HepG2 (cell line): ENCODE results near the gene AEBP1. TPM values are rescaled to one million over a fixed set of nuclear protein-coding genes. Genes with fewer than 3 reads are reported as not detected.

Experiments
- ATAC-seq: fragments of 200-7000 bp; cut with Tn5 transposase; 3 replicates; pipeline ENCODE4 v1.9.1; 2020; ENCODE audit warnings: mild to moderate bottlenecking, moderate library complexity
- Bru-seq: library from RNA; stranded (reverse); fragments of 400-500 nt; gene quantifications from one replicate; lab custom pipeline; 2021; lab: Mats Ljungman, UMichigan
- BruChase-seq, 2 experiments: library from RNA; stranded (reverse); fragments of 400-500 nt; gene quantifications; one replicate each; lab custom pipeline; 2021; lab: Mats Ljungman, UMichigan
- BruUV-seq: library from RNA; stranded (reverse); fragments of 400-500 nt; replicated peaks from 2 replicates; lab custom pipeline; 2021; lab: Mats Ljungman, UMichigan
- CTCF ChIA-PET: fragments of 300-600 bp; formaldehyde crosslinking; extraction: SDS; loops from one replicate; lab custom pipeline; 2021; ENCODE audit warnings: low total read pairs, inconsistent platforms, low intra/inter-chr PET ratio; lab: Yijun Ruan, JAX
- POLR2A ChIA-PET: fragments of 350-600 bp; sonication (Branson Sonifier 250); formaldehyde crosslinking; loops from one replicate; lab custom pipeline; 2020; ENCODE audit warnings: antibody characterized with exemption, inconsistent platforms; lab: Yijun Ruan, JAX
- DNase-seq: peaks from one replicate; pipeline ENCODE4 v3.0.0-alpha.2; 2015; ENCODE audit warnings: low spot score
- FAIRE-seq: peaks from 3 replicates; lab custom pipeline; 2011; peaks lifted over from hg19 to GRCh38; lab: Jason Lieb, UNC
- H2AFZ ChIP-seq: one replicate; pipeline ENCODE4 v1.6.1; 2011; ENCODE audit warnings: low read length, inconsistent platforms
- H3K27ac ChIP-seq: fragments of 300-600 bp; 3 replicates; pipeline ENCODE4 v1.8.0; 2011; ENCODE audit warnings: mixed run types, mild to moderate bottlenecking, mixed read lengths, low read length, inconsistent platforms; ENCODE audit not compliant: insufficient read depth; ENCODE audit errors: extremely low read length
- H3K27me3 ChIP-seq, 2 experiments: fragments of 200-600 bp in 1 of 2; 2 replicates in 1 of 2; 3 replicates in 1 of 2; pipeline versions ENCODE4 v1.6.0 to v1.8.0; 2011; ENCODE audit warnings: low read length in 2 of 2, mild to moderate bottlenecking in 2 of 2, moderate library complexity in 2 of 2, inconsistent platforms in 1 of 2; ENCODE audit not compliant: insufficient read depth in 2 of 2, control insufficient read depth in 1 of 2
- H3K36me3 ChIP-seq, 2 experiments: fragments of 200-600 bp in 1 of 2; replicated peaks in 1 of 2; 2 replicates in 1 of 2; 3 replicates in 1 of 2; pipeline versions ENCODE4 v1.5.1 to v1.8.0; 2011; ENCODE audit warnings: low read length in 2 of 2, inconsistent platforms in 1 of 2; ENCODE audit not compliant: insufficient read depth in 2 of 2, control insufficient read depth in 1 of 2
- H3K4me1 ChIP-seq: 2 replicates; pipeline ENCODE4 v1.5.1; 2012; ENCODE audit warnings: low read length, inconsistent platforms; ENCODE audit not compliant: insufficient read depth
- H3K4me2 ChIP-seq: 2 replicates; pipeline ENCODE4 v1.6.0; 2011; ENCODE audit warnings: low read depth, low read length, inconsistent platforms
- H3K4me3 ChIP-seq, 3 experiments: fragments of 200-600 bp in 1 of 3; sonication (generic), shearing (Covaris generic) in 1 of 3; replicated peaks in 1 of 3; 2 replicates each; pipeline ENCODE4 v1.5.1; 2011 to 2016; ENCODE audit warnings: low read length in 3 of 3, inconsistent platforms in 2 of 3, low read depth in 2 of 3, mild to moderate bottlenecking in 2 of 3, control low read depth in 1 of 3, mixed read lengths in 1 of 3; ENCODE audit not compliant: insufficient read depth in 1 of 3
- H3K79me2 ChIP-seq: one replicate; pipeline ENCODE4 v1.6.1; 2011; ENCODE audit warnings: low read length, inconsistent platforms; ENCODE audit not compliant: insufficient read depth
- H3K9ac ChIP-seq: 2 replicates; pipeline ENCODE4 v1.6.0; 2011; ENCODE audit warnings: mild to moderate bottlenecking, low read depth, low read length, inconsistent platforms; ENCODE audit not compliant: insufficient read depth
- H3K9me3 ChIP-seq: 2 replicates; pipeline ENCODE4 v1.5.1; 2012; ENCODE audit warnings: mild to moderate bottlenecking, low read length
- H4K20me1 ChIP-seq: 2 replicates; pipeline ENCODE4 v1.6.0; 2011; ENCODE audit warnings: inconsistent platforms, mild to moderate bottlenecking, low read length, moderate library complexity; ENCODE audit not compliant: insufficient read depth
- DMTF1 ChIP-seq: sonication (generic); formaldehyde crosslinking; IDR thresholded peaks from 2 replicates; pipeline ENCODE4 v1.4.0; 2020; ENCODE audit warnings: mild to moderate bottlenecking, missing genetic modification reagents
- MXD4 ChIP-seq: IDR thresholded peaks from 2 replicates; pipeline ENCODE4 v1.6.1; 2016; ENCODE audit warnings: mild to moderate bottlenecking, missing biosample characterization, missing genetic modification reagents
- SRSF1 ChIP-seq: fragments of 200-400 bp; formaldehyde crosslinking; optimal IDR thresholded peaks from 2 replicates; pipeline ENCODE3; 2017; ENCODE audit warnings: mild to moderate bottlenecking, low read depth, low read length, moderate library complexity
- USF2 ChIP-seq, 2 experiments: sonication (generic) in 1 of 2; formaldehyde crosslinking in 1 of 2; IDR thresholded peaks; 2 replicates each; pipeline versions ENCODE4 v1.5.1 to v1.6.1; 2011 to 2020; ENCODE audit warnings: borderline replicate concordance in 1 of 2, low read depth in 1 of 2, low read length in 1 of 2, mild to moderate bottlenecking in 1 of 2, missing genetic modification reagents in 1 of 2, moderate library complexity in 1 of 2
- WGBS: methylation state at CpG from one replicate; pipeline ENCODE4 v1.1.6; 2017; ENCODE audit warnings: low lambda C conversion rate; 5-methylcytosine and 5-hydroxymethylcytosine counted together
- in situ Hi-C: cut with HindIII; loops from 2 replicates; pipeline ENCODE4 v1.10.0; 2017; ENCODE audit warnings: low pct_unique_long_range_greater_than_20kb; ENCODE audit not compliant: extremely low pct_ligation_motif_present
- intact Hi-C: fragments of 100-400 bp; cut with micrococcal nuclease; formaldehyde crosslinking; loops from one replicate; pipeline ENCODE4 v1.10.0; 2022; ENCODE audit not compliant: unreplicated experiment
- long read RNA-seq, 2 experiments: library from RNA in 1 of 2; library from polyadenylated mRNA in 1 of 2; stranded (forward) in 1 of 2; unstranded in 1 of 2; transcript quantifications; one replicate each; pipeline ENCODE4 v2.0.0, GENCODE V29; 2019 to 2022
- polyA minus RNA-seq, 3 experiments: library from RNA; depleted of rRNA, polyadenylated mRNA; stranded (reverse); fragments of >200 nt; gene quantifications; 2 replicates each; pipeline ENCODE4 v1.2.3, GENCODE V29; 2011; ENCODE audit warnings: low replicate concordance in 1 of 3
- polyA plus RNA-seq, 8 experiments: library from polyadenylated mRNA; depleted of rRNA in 3 of 8; stranded (reverse) in 7 of 8; unstranded in 1 of 8; fragments of >200 nt; fragmentation: Illumina TruSeq in 4 of 8; extraction: Trizol in 4 of 8; gene quantifications; 2 replicates each; pipeline versions ENCODE4 v1.2.1 to v1.2.3, GENCODE V29; 2011 to 2016; ENCODE audit warnings: low read depth in 4 of 8, missing spikeins in 1 of 8, mixed read lengths in 1 of 8; ENCODE audit not compliant: insufficient read depth in 1 of 8
- total RNA-seq, 5 experiments: library from RNA; depleted of rRNA; stranded (reverse); fragments of >200 nt; fragmentation: Illumina TruSeq; extraction: Trizol; gene quantifications; 2 replicates each; pipeline ENCODE4 v1.2.3, GENCODE V29; 2016; ENCODE audit warnings: low read depth in 1 of 5

AEBP1 gene
- total RNA-seq (2016; rRNA removed; fragmentation: Illumina TruSeq; extraction: Trizol) (0.22 TPM in 1 of 2 replicates, not detected in the other), polyA plus RNA-seq (2011; rRNA removed) (0.55 and 0.81 TPM in 2 replicates), polyA minus RNA-seq (2011; rRNA and poly(A)+ RNA removed; ENCODE audit: low replicate concordance) (0.14 TPM in 1 of 2 replicates, not detected in the other), Bru-seq, nascent RNA (percentile 16 among the genes with signal in this experiment), BruChase-seq, experiment 1, labeled RNA remaining after a 6-hour chase (percentile 18 among the genes with signal in this experiment), BruChase-seq, experiment 2, labeled RNA remaining after a 2-hour chase (not detected)
- not detected in 2 replicates for total RNA-seq (2016; cell fraction: cytosol; rRNA removed; fragmentation: Illumina TruSeq; extraction: Trizol; ENCODE audit: low read depth)
- 0.04 TPM in 1 of 2 replicates, not detected in the other for total RNA-seq (2016; cell fraction: insoluble cytoplasmic fraction; rRNA removed; fragmentation: Illumina TruSeq; extraction: Trizol)
- total RNA-seq (2016; cell fraction: membrane; rRNA removed; fragmentation: Illumina TruSeq; extraction: Trizol), result not detected in 2 replicates
- total RNA-seq (2016; cell fraction: nucleus; rRNA removed; fragmentation: Illumina TruSeq; extraction: Trizol), result not detected in 2 replicates
- 0.15 and 0.27 TPM in 2 replicates for polyA plus RNA-seq (2011; cell fraction: cytosol; rRNA removed)
- polyA plus RNA-seq (2011; cell fraction: nucleus; rRNA removed), result 6.7 and 6.8 TPM in 2 replicates
- 0.96 and 1.3 TPM in 2 replicates for polyA plus RNA-seq (2012)
- polyA plus RNA-seq (2016; cell fraction: cytosol; fragmentation: Illumina TruSeq; extraction: Trizol; ENCODE audit: low read depth), result not detected in 2 replicates
- polyA plus RNA-seq (2016; cell fraction: insoluble cytoplasmic fraction; fragmentation: Illumina TruSeq; extraction: Trizol; ENCODE audit: low read depth), result not detected in 2 replicates
- polyA plus RNA-seq (2016; cell fraction: membrane; fragmentation: Illumina TruSeq; extraction: Trizol; ENCODE audit: low read depth), result not detected in 2 replicates
- polyA plus RNA-seq (2016; cell fraction: nucleus; fragmentation: Illumina TruSeq; extraction: Trizol; ENCODE audit: insufficient read depth, low read depth), result 0.29 and 0.89 TPM in 2 replicates
- 0.18 and 0.79 TPM in 2 replicates for polyA minus RNA-seq (2011; cell fraction: cytosol; rRNA and poly(A)+ RNA removed)
- 0.37 and 0.64 TPM in 2 replicates for polyA minus RNA-seq (2011; cell fraction: nucleus; rRNA and poly(A)+ RNA removed)
- long read RNA-seq, experiment 1, result 0 reads
- long read RNA-seq, experiment 2, partial matches to known transcripts, result 1 of 1 reads
- long read RNA-seq, experiment 2, other reads (novel, unspliced or antisense), result 0 of 1 reads

GRCh38 chr7:44103923-44104859 lies at the start of gene AEBP1:
AEBP1 (plus strand) TSS chr7:44104345; CDS start chr7:44104666, 321 bp downstream.
- no peaks in the 10 kb centered on the region for H4K20me1 ChIP-seq
- H3K79me2 ChIP-seq, result no peaks in the 10 kb centered on the region
- ChIA-PET CTCF (no interaction called here), POLR2A (no interaction called here)
- TF ChIP-seq SRSF1 (no peak), MXD4 (CRISPR knock-in tag) (no peak), USF2 (IDR thresholded peaks at IDR 0.05; ENCODE audit: low read depth, low read length) (no peak), USF2 (CRISPR knock-in tag; IDR thresholded peaks at IDR 0.05; ENCODE audit: borderline replicate concordance) (no peak), DMTF1 (no peak)
- no peak within 1 kb of the TSS for H3K27ac ChIP-seq
- H3K36me3 ChIP-seq, result no peaks in the 10 kb centered on the region
- intact Hi-C loops (no loop called here), in situ Hi-C loops (no loop called here)
- no peaks in the 10 kb centered on the region for H3K9me3 ChIP-seq
- peaks cover 39% of the 10 kb centered on the region for H3K4me1 ChIP-seq
- 64% methylated on average over 72 of the region's 87 CpGs for WGBS
- H3K27me3 ChIP-seq, result peaks cover 10 to 45% of the 10 kb centered on the region in 2 experiments; a peak in 4 of 5 replicates
- H3K9ac ChIP-seq, result no peak within 1 kb of the TSS
- no peak for DNase-seq
- BruUV-seq, result no TSS peak
- no peak within 1 kb of the TSS for H3K4me3 ChIP-seq
- no peak for FAIRE-seq
- H2AFZ ChIP-seq, result no peak within 1 kb of the TSS
- ATAC-seq, result no peak
- no peak within 1 kb of the TSS for H3K4me2 ChIP-seq
